GM12878 (cell line): ENCODE measurements around the gene MAP4K1. TPM values are rescaled to one million over a fixed set of nuclear protein-coding genes. Genes with fewer than 3 reads are reported as not detected.

Source experiments
- ATAC-seq: fragments of 200-7000 bp; cut with Tn5 transposase; 3 replicates; pipeline ENCODE4 v1.9.1; 2020; ENCODE audit warnings: mild to moderate bottlenecking, moderate library complexity
- BruUV-seq: library from RNA; stranded (reverse); fragments of 400-500 nt; replicated peaks from 2 replicates; lab custom pipeline; 2021; lab: Mats Ljungman, UMichigan
- CTCF ChIA-PET: fragments of 300-600 bp; sonication (Branson Sonifier 250); formaldehyde crosslinking; extraction: SDS; loops from one replicate; lab custom pipeline; 2021; ENCODE audit warnings: inconsistent platforms; lab: Yijun Ruan, JAX
- POLR2A ChIA-PET: fragments of 350-600 bp; formaldehyde crosslinking; extraction: SDS; loops from one replicate; lab custom pipeline; 2021; ENCODE audit warnings: inconsistent platforms; lab: Charles Lee
- RAD21 ChIA-PET: fragments of 300-600 bp; sonication (Branson Sonifier 250); formaldehyde crosslinking; loops from one replicate; lab custom pipeline; 2023; ENCODE audit warnings: antibody characterized with exemption; ENCODE audit not compliant: unreplicated experiment; lab: Charles Lee
- SMC1A ChIA-PET: fragments of 300-600 bp; sonication (Branson Sonifier 250); formaldehyde crosslinking; loops from one replicate; lab custom pipeline; 2023; ENCODE audit not compliant: unreplicated experiment, uncharacterized antibody; lab: Charles Lee
- DNase-seq: peaks from one replicate; pipeline ENCODE4 v3.0.0-alpha.2; 2011; ENCODE audit warnings: low read depth, low spot score
- FAIRE-seq: peaks from 3 replicates; lab custom pipeline; 2011; peaks lifted over from hg19 to GRCh38; lab: Jason Lieb, UNC
- H2AFZ ChIP-seq: 2 replicates; pipeline ENCODE4 v1.6.0; 2011; ENCODE audit warnings: low read depth, low read length, control low read depth; ENCODE audit not compliant: control insufficient read depth
- H3K27ac ChIP-seq: 2 replicates; pipeline ENCODE4 v1.5.1; 2011; ENCODE audit warnings: control low read depth; ENCODE audit not compliant: control insufficient read depth, insufficient read depth
- H3K27me3 ChIP-seq, 2 experiments: replicated peaks in 1 of 2; 2 replicates each; pipeline versions ENCODE4 v1.6.0 to v1.6.1; 2011; ENCODE audit warnings: low read length in 1 of 2; ENCODE audit not compliant: control insufficient read depth in 2 of 2, insufficient read depth in 2 of 2
- H3K36me3 ChIP-seq, 2 experiments: 2 replicates each; pipeline ENCODE4 v1.5.1; 2011; ENCODE audit warnings: low read length in 1 of 2; ENCODE audit not compliant: control insufficient read depth in 2 of 2, insufficient read depth in 2 of 2
- H3K4me1 ChIP-seq: 2 replicates; pipeline ENCODE4 v1.6.1; 2011; ENCODE audit warnings: mild to moderate bottlenecking, low read length, moderate library complexity, mixed read lengths; ENCODE audit not compliant: control insufficient read depth, insufficient read depth
- H3K4me2 ChIP-seq: 2 replicates; pipeline ENCODE4 v1.6.0; 2011; ENCODE audit warnings: control low read depth; ENCODE audit not compliant: control insufficient read depth, insufficient read depth
- H3K4me3 ChIP-seq: fragments of 200-600 bp; sonication (generic); 2 replicates; pipeline ENCODE4 v1.5.1; 2016
- H3K79me2 ChIP-seq: 2 replicates; pipeline ENCODE4 v1.6.0; 2011; ENCODE audit warnings: low read length; ENCODE audit not compliant: control insufficient read depth, insufficient read depth
- H3K9ac ChIP-seq: 2 replicates; pipeline ENCODE4 v1.8.0; 2011; ENCODE audit warnings: low read length, control low read depth, mixed read lengths; ENCODE audit not compliant: control insufficient read depth, insufficient read depth
- H3K9me3 ChIP-seq: replicated peaks from 3 replicates; pipeline ENCODE4 v1.5.1; 2011; ENCODE audit warnings: mild to moderate bottlenecking, low read length; ENCODE audit not compliant: control insufficient read depth, insufficient read depth
- H4K20me1 ChIP-seq: 2 replicates; pipeline ENCODE4 v1.6.0; 2011; ENCODE audit not compliant: control insufficient read depth, insufficient read depth
- BCL3 ChIP-seq: IDR thresholded peaks from 2 replicates; pipeline ENCODE4 v1.6.1; 2011; ENCODE audit warnings: borderline replicate concordance, low read depth, mild to moderate bottlenecking, moderate library complexity, low read length; ENCODE audit not compliant: insufficient read depth, poor library complexity, severe bottlenecking
- BRCA1 ChIP-seq: IDR thresholded peaks from 2 replicates; pipeline ENCODE4 v1.6.1; 2011; ENCODE audit warnings: low read depth, low read length, improper control_type of control experiment
- CHD4 ChIP-seq: fragments of 200-600 bp; sonication (generic); IDR thresholded peaks from 2 replicates; pipeline ENCODE4 v1.6.1; 2016; ENCODE audit warnings: mild to moderate bottlenecking
- CTCF ChIP-seq, 3 experiments: IDR thresholded peaks in 2 of 3; conservative IDR thresholded peaks in 1 of 3; 2 replicates each; pipeline ENCODE4 v1.5.1; 2011; ENCODE audit warnings: low read depth in 3 of 3, low read length in 3 of 3, mild to moderate bottlenecking in 3 of 3, control low read depth in 2 of 3, moderate library complexity in 2 of 3, inconsistent platforms in 1 of 3, mixed read lengths in 1 of 3; ENCODE audit not compliant: control insufficient read depth in 2 of 3, insufficient read depth in 1 of 3; ENCODE audit errors: extremely low read depth in 1 of 3
- CUX1 ChIP-seq: IDR thresholded peaks from 2 replicates; pipeline ENCODE4 v1.6.1; 2012; ENCODE audit warnings: improper control_type of control experiment, low read depth, low read length; ENCODE audit not compliant: insufficient replicate concordance
- IRF4 ChIP-seq: IDR thresholded peaks from 2 replicates; pipeline ENCODE4 v1.6.1; 2011; ENCODE audit warnings: low read depth, low read length
- LARP7 ChIP-seq: fragments of 450-650 bp; IDR thresholded peaks from 2 replicates; pipeline ENCODE4 v1.6.1; 2017; ENCODE audit warnings: mild to moderate bottlenecking
- MXI1 ChIP-seq: fragments of 150-350 bp; IDR thresholded peaks from 2 replicates; pipeline ENCODE4 v1.6.1; 2011; ENCODE audit warnings: low read depth, mild to moderate bottlenecking, inconsistent platforms, low read length, improper control_type of control experiment
- POLR2A ChIP-seq: IDR thresholded peaks from 2 replicates; pipeline ENCODE4 v1.6.1; 2011; ENCODE audit warnings: low read depth, mild to moderate bottlenecking, low read length
- PRDM15 ChIP-seq: fragments of 450-650 bp; formaldehyde crosslinking; IDR thresholded peaks from 2 replicates; pipeline ENCODE4 v1.4.0; 2020; ENCODE audit warnings: mild to moderate bottlenecking, moderate library complexity
- RUNX3 ChIP-seq: IDR thresholded peaks from 2 replicates; pipeline ENCODE4 v1.6.1; 2012; ENCODE audit warnings: low read length, inconsistent platforms
- SPI1 ChIP-seq: IDR thresholded peaks from 2 replicates; pipeline ENCODE4 v1.6.1; 2011; ENCODE audit warnings: low read depth, mild to moderate bottlenecking, low read length, moderate library complexity, borderline replicate concordance; ENCODE audit not compliant: insufficient read depth
- WGBS: methylation state at CpG from one replicate; pipeline ENCODE4 v1.1.6; 2016; ENCODE audit warnings: low lambda C conversion rate; ENCODE audit not compliant: insufficient replicate concordance, insufficient coverage; ENCODE audit errors: missing lambda C conversion rate; 5-methylcytosine and 5-hydroxymethylcytosine counted together
- in situ Hi-C: fragments of 300-500 bp; cut with MboI; formaldehyde crosslinking; loops from 9 replicates; pipeline ENCODE4 v1.14.3; 2018; ENCODE audit warnings: mixed read lengths
- intact Hi-C: fragments of 100-400 bp; cut with micrococcal nuclease; formaldehyde crosslinking; loops from one replicate; pipeline ENCODE4 v1.14.2; 2022; ENCODE audit not compliant: unreplicated experiment
- polyA plus RNA-seq, 11 experiments: library from polyadenylated mRNA; depleted of rRNA in 4 of 11; unstranded in 6 of 11; stranded (reverse) in 5 of 11; fragments of >200 nt; fragmentation: Nextera tagmentation in 4 of 11; fragmentation: Illumina TruSeq in 1 of 11; extraction: Ambion mirVana in 4 of 11; extraction: Trizol in 1 of 11; gene quantifications; 1 replicate in 1 of 11; 2 replicates in 10 of 11; pipeline versions ENCODE4 v1.2.1 to v1.2.3, GENCODE V29; 2011 to 2016; ENCODE audit warnings: inconsistent platforms in 2 of 11, missing spikeins in 2 of 11, low read depth in 1 of 11
- total RNA-seq, 4 experiments: library from RNA; depleted of rRNA in 3 of 4; stranded (reverse); fragments of >200 nt in 3 of 4; fragmentation: Illumina TruSeq in 1 of 4; extraction: Trizol in 1 of 4; gene quantifications; 2 replicates each; pipeline versions ENCODE4 v1.2.1 to v1.2.3, GENCODE V29; 2013 to 2021

The MAP4K1 gene
- total and polyA plus RNA-seq, 10 of the 15 experiments (the other 5 are each of a cell fraction or from before 2014, with no cell fraction given): 39.2 to 306 (median 140) TPM

- Histone ChIP-seq H3K4me3 (no peak overlapping the region), H3K9me3 (no peaks in the 10 kb centered on the region; the same call in 2 of the 3 replicates), H2AFZ (no peak overlapping the region), H3K9ac (no peak overlapping the region), H3K27me3 (no peaks in the 10 kb centered on the region), H3K27ac (no peak overlapping the region), H3K36me3 (no peaks in the 10 kb centered on the region; a peak in 1 of 4 replicates), H3K4me1 (peaks cover 5% of the 10 kb centered on the region; the same call in 1 of the 2 replicates), H3K4me2 (no peak overlapping the region), H3K79me2 (no peaks in the 10 kb centered on the region), H4K20me1 (no peaks in the 10 kb centered on the region)
- BruUV-seq: no TSS peak
- POLR2A ChIA-PET: interaction anchor here (0.7 kb wide), 1 partner anchor 35 kb away, joined by 7 read pairs; no protein-coding TSS in a partner anchor
- WGBS: 28% methylated on average over 3 of the region's 4 CpGs
- FAIRE-seq (no peak), ATAC-seq (no peak), DNase-seq (no peak)
- intact Hi-C loops: loop anchor here (10.0 kb wide), 1 partner anchor 293 kb away; the partner anchor contains the start of gene ECH1
- in situ Hi-C loops: no loop called here
- RAD21 ChIA-PET: no interaction called here
- CTCF ChIA-PET: interaction anchor here (1.3 kb wide), 1 partner anchor 93 kb away, joined by 3 read pairs; no protein-coding TSS in a partner anchor
- SMC1A ChIA-PET: no interaction called here
- TF ChIP-seq BCL3: no peak
- TF ChIP-seq CTCF (IDR thresholded peaks at IDR 0.05 in 2 of 3, conservative IDR thresholded peaks at IDR 0.05 in 1 of 3; ENCODE audit: control insufficient read depth in 2 of 3, extremely low read depth in 1 of 3, insufficient read depth in 1 of 3, low read depth in 3 of 3, low read length in 3 of 3): no peak
- no peak for TF ChIP-seq MXI1
- no peak for TF ChIP-seq BRCA1
- no peak for TF ChIP-seq RUNX3
- no peak for TF ChIP-seq SPI1
- no peak for TF ChIP-seq LARP7
- TF ChIP-seq PRDM15 (CRISPR knock-in tag): no peak
- no peak for TF ChIP-seq IRF4
- no peak for TF ChIP-seq CHD4
- TF ChIP-seq CUX1: no peak
- no peak for TF ChIP-seq POLR2A
Observed at GRCh38 chr19:38542040-38542439, 75.7 kb downstream of the MAP4K1 start.
